GM21619 (cell line): ENCODE data around the gene LARP1B.
"Not testable (repeated sequence)": the region's sequence is repeated elsewhere in the genome, so short reads cannot be mapped to it uniquely, and the experiment has no call there.

ENCODE experiments used
- ATAC-seq: cut with Tn5 transposase; IDR thresholded peaks from one replicate; pipeline ENCODE4 v1.9.1; 2021; ENCODE audit not compliant: unreplicated experiment

Gene LARP1B

GRCh38 chr4:128220286-128221235, 159.4 kb downstream of the LARP1B start:
- peak; percentile 69 for ATAC-seq

GRCh38 chr4:128221586-128221985, 160.5 kb downstream of the LARP1B start:
- ATAC-seq: no peak

GRCh38 chr4:128225148-128225547, 164.0 kb downstream of the LARP1B start:
- no peak for ATAC-seq

GRCh38 chr4:128227991-128228571, 167.0 kb downstream of the LARP1B start:
- ATAC-seq: no peak

- ATAC-seq: no peak
Observed at GRCh38 chr4:128228845-128229795, 168.0 kb downstream of the LARP1B start.

GRCh38 chr4:128232719-128233118, 171.6 kb downstream of the LARP1B start:
- ATAC-seq: no peak

- no peak for ATAC-seq
Observed at GRCh38 chr4:128234836-128235235, 173.7 kb downstream of the LARP1B start.

- ATAC-seq: no peak
Observed at GRCh38 chr4:128241019-128241418, 179.9 kb downstream of the LARP1B start.

GRCh38 chr4:128241425-128241913, 180.4 kb downstream of the LARP1B start:
- ATAC-seq: no peak

GRCh38 chr4:128241981-128242380, 180.9 kb downstream of the LARP1B start:
- no peak for ATAC-seq

- ATAC-seq: no peak
Observed at GRCh38 chr4:128242601-128243000, 181.5 kb downstream of the LARP1B start.

- no peak for ATAC-seq
Observed at GRCh38 chr4:128244379-128244778, 183.3 kb downstream of the LARP1B start.

GRCh38 chr4:128245391-128245790, 184.3 kb downstream of the LARP1B start:
- ATAC-seq: not testable (repeated sequence)

GRCh38 chr4:128247906-128248305, 186.8 kb downstream of the LARP1B start:
- ATAC-seq: no peak

- ATAC-seq: no peak
Observed at GRCh38 chr4:128249787-128250668, 188.9 kb downstream of the LARP1B start.

- no peak for ATAC-seq
Observed at GRCh38 chr4:128255906-128256305, 194.8 kb downstream of the LARP1B start.

GRCh38 chr4:128256539-128256938, 195.4 kb downstream of the LARP1B start:
- ATAC-seq: no peak

GRCh38 chr4:128258166-128258565, 197.1 kb downstream of the LARP1B start:
- not testable (repeated sequence) for ATAC-seq

- ATAC-seq: not testable (repeated sequence)
Observed at GRCh38 chr4:128259889-128260288, 198.8 kb downstream of the LARP1B start.
